ENCODE results near the gene PPIC.

Gene PPIC

DNA sequence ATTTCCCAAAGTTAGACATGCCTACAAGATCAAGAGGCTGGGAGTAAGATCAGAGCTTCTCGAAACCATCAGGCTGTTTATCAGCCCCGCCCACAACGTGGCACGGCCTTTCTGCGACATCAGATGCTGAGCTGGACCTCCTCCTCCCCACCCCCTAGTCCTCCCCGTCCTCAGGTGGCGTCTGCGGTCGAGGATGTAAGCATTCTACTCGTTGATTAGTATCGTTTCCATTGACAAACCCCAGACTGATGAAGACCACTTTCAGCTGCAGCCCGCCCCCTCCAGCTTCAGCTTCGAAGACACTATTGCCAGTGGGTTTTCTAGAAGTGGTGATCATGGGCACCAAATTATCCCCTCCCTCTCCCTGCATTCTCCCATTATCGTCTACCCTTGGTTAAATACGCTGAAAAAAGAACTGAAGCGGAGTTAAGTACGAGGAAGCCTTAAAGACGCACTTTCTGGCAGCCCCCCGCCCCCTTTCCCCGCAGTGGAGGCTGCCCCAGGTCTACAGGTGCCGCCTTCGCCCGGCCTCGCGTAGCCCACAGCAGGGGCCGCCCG is 1.1 kb downstream of the PPIC start:
- no peak overlapping the region for H3K4me3 ChIP-seq (ENCODE audit: low read depth, low read length)
- DNase-seq (ENCODE audit: low read depth): no peak
- TF ChIP-seq MYC (IDR thresholded peaks at IDR 0.05; ENCODE audit: low read depth, low read length): no peak
- no peak for TF ChIP-seq POLR2A (IDR thresholded peaks at IDR 0.05; ENCODE audit: extremely low read depth, insufficient read length)
- TF ChIP-seq, protein P1, sequence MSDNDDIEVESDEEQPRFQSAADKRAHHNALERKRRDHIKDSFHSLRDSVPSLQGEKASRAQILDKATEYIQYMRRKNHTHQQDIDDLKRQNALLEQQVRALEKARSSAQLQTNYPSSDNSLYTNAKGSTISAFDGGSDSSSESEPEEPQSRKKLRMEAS (IDR thresholded peaks at IDR 0.05; ENCODE audit: low read depth, low read length): no peak
- TF ChIP-seq, protein P2, sequence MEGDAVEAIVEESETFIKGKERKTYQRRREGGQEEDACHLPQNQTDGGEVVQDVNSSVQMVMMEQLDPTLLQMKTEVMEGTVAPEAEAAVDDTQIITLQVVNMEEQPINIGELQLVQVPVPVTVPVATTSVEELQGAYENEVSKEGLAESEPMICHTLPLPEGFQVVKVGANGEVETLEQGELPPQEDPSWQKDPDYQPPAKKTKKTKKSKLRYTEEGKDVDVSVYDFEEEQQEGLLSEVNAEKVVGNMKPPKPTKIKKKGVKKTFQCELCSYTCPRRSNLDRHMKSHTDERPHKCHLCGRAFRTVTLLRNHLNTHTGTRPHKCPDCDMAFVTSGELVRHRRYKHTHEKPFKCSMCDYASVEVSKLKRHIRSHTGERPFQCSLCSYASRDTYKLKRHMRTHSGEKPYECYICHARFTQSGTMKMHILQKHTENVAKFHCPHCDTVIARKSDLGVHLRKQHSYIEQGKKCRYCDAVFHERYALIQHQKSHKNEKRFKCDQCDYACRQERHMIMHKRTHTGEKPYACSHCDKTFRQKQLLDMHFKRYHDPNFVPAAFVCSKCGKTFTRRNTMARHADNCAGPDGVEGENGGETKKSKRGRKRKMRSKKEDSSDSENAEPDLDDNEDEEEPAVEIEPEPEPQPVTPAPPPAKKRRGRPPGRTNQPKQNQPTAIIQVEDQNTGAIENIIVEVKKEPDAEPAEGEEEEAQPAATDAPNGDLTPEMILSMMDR (IDR thresholded peaks at IDR 0.05; ENCODE audit: low read depth, low read length): no peak

DNA sequence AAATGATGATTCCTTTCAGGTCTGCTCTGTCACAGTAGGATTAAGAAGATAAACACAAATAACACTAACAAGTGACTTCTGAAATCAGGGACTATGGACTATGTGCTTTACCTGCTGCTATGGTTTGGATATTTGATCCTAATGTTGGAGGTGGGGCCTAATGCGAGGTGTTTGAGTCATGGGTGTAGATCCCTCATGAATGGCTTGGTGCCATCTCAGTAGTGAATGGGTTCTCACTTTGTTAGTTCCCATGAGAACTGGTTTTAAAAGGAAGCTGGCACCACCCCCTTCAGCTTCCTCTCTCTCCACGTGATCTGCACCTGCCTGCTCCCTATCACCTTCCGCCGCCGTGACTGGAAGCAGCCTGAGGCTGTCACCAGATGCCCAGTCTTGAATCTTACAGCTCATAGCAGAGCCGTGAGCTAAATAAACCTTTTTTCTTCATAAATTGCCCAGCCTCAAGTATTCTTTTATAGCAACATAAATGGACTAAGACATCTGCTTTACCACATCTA is 3.3 kb downstream of the PPIC start:
- TF ChIP-seq MYC (IDR thresholded peaks at IDR 0.05; ENCODE audit: low read depth, low read length) (no peak), POLR2A (IDR thresholded peaks at IDR 0.05; ENCODE audit: extremely low read depth, insufficient read length) (no peak)
- TF ChIP-seq, protein P2 (IDR thresholded peaks at IDR 0.05; ENCODE audit: low read depth, low read length): no peak
- TF ChIP-seq, protein P1 (IDR thresholded peaks at IDR 0.05; ENCODE audit: low read depth, low read length): no peak
- no peak for DNase-seq (ENCODE audit: low read depth)
- H3K4me3 ChIP-seq (ENCODE audit: low read depth, low read length): no peak overlapping the region

DNA sequence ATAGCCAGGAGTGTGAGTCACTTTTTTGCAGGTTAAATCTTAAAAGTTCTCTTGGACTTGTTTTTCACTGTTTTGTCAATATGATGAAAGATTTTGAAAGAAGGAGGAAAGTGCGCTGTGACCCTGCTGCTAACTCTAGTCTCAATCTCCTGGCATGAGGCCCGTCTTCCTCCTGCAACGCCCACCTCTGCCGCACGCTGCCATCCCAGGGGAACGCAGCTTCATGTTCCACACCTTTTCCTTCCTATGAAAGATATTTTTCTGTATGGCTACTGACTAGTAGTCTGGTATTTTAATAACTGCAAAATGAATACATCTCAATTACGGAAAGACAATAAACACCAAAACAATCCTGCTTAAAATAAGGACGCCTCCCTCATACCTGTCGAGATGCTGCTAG is 8.3 kb downstream of the PPIC start:
- no peak for DNase-seq (ENCODE audit: low read depth)
- TF ChIP-seq, protein P1 (IDR thresholded peaks at IDR 0.05; ENCODE audit: low read depth, low read length): no peak
- TF ChIP-seq, protein P2 (IDR thresholded peaks at IDR 0.05; ENCODE audit: low read depth, low read length): no peak
- TF ChIP-seq POLR2A (IDR thresholded peaks at IDR 0.05; ENCODE audit: extremely low read depth, insufficient read length) (no peak), MYC (IDR thresholded peaks at IDR 0.05; ENCODE audit: low read depth, low read length) (no peak)

DNA sequence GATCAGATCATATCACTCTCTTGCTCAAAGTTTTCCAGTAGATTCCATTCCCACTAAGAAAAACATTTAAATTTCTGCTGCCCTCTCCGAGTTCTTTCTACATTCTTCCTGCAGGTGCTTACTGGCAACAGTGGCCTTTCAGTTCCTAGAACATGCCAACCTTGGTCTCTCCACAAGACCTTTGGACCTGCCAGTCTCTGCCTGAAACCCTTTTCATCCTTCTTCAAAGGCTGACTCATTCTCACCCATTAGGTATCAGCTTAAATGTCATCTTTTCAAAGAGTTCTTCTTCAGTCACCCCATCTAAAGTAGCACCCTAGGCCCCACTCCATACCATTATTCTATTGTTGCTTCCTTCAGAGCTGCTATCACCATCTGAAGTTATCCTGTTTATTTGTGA is 21.8 kb downstream of the PPIC start:
- no peak for DNase-seq (ENCODE audit: low read depth)
- H3K4me3 ChIP-seq (ENCODE audit: low read depth, low read length): no peak overlapping the region
- TF ChIP-seq POLR2A (IDR thresholded peaks at IDR 0.05; ENCODE audit: extremely low read depth, insufficient read length): no peak
- no peak for TF ChIP-seq MYC (IDR thresholded peaks at IDR 0.05; ENCODE audit: low read depth, low read length)
- TF ChIP-seq, protein P2 (IDR thresholded peaks at IDR 0.05; ENCODE audit: low read depth, low read length): no peak

More for the DNA sequence above, 8.3 kb downstream of the PPIC start:
- H3K4me3 ChIP-seq (ENCODE audit: low read depth, low read length): no peak overlapping the region

DNA sequence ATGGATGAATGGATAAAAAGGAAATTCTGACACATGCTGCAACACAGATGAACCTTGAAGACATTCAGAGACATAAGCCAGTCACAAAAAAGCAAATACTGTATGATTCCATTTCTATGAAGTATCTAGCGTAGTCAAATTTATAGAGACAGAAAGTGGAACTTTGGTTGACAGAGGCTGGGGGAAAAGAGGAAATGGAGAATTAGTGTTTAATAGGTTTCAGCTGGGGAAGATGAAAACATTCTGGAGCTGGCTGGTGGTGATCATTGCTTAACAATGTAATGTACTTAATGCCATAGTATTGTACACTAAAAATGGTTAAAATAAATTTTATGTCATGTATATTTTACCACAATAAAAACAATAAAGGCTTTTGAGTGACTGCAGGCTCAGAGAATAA is 24.2 kb downstream of the PPIC start:
- TF ChIP-seq POLR2A (IDR thresholded peaks at IDR 0.05; ENCODE audit: extremely low read depth, insufficient read length): no peak
- TF ChIP-seq, protein P1 (IDR thresholded peaks at IDR 0.05; ENCODE audit: low read depth, low read length): no peak
- TF ChIP-seq, protein P2 (IDR thresholded peaks at IDR 0.05; ENCODE audit: low read depth, low read length): no peak
- TF ChIP-seq MYC (IDR thresholded peaks at IDR 0.05; ENCODE audit: low read depth, low read length): no peak
- no peak for DNase-seq (ENCODE audit: low read depth)
- no peak overlapping the region for H3K4me3 ChIP-seq (ENCODE audit: low read depth, low read length)

Data from NB4 (cell line).